ENCODE results near the gene IL4R. TPM values are rescaled to one million over a fixed set of nuclear protein-coding genes. Genes with fewer than 3 reads are reported as not detected.

Gene IL4R
- polyA plus RNA-seq, 1 donor from 2014 or later, result 0.07 TPM

DNA sequence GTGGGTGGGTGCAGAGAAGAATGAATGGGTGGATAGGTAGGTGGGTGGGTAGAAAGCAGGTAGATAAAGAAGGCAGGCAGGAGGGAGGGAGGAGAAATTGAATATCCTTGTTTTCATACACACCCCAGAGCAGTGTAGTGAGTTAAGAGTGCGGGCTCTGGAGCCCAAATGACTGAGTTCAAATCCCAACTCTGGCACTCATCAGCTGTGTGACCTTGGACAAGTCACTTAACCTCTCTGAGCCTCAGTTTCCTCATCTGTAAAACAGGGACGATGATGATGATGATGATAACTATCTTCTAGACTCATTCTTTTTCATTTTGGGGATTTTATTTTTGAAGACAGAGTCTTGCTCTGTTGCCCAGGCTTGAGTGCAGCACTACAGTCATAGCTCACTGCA lies 86.2 kb downstream of the IL4R start:
- no peak for TF ChIP-seq EP300 (conservative IDR thresholded peaks at IDR 0.05; ENCODE audit: poor library complexity, severe bottlenecking)
- no peak for TF ChIP-seq TAF1 (IDR thresholded peaks at IDR 0.05; ENCODE audit: low read depth)
- H3K36me3 ChIP-seq (ENCODE audit: insufficient read depth, low read length), result no peaks in the 10 kb centered on the region

DNA sequence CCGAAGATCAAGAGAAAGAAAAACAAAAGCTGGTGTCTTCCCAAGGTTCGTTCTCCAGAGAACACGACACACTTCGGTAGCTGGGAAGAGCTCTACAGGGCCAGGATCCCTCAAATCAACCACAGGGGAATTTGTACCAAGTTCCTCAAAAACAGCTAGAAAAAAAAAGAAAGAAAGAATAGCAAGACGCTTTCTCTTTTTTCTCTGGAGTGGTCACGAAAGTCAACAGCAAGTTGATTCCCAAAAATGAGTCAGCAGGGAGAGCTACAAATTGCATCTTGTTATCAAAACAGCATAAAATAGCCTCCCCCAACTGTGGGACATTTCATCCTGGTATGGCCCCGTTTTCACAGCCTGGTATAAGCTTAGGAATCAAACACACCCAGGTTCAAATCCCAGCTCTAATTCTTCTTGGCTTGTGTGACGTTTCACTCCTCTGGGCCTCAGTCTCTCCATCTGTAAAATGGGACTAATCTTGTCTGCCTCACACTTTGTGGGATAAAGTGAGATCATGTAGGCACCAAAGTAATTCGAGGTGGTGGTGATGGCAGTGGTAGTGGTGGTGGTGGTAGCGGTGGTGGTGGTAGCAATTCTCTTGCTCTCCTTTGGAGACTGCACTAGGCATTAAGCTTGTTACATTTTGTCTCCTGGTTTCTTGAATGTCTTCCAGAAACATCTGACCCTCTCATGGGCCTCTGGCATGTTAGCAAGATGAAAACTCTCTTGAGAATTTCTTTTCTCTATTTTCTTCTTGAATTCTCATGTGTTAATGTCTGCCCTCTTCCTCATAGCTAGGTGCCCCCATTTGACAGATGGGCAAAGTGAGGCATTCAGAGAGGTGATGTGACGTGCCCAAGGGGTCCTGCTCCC lies 87.2 kb downstream of the IL4R start:
- TF ChIP-seq REST (IDR thresholded peaks at IDR 0.05; ENCODE audit: borderline replicate concordance) (no peak), MXI1 (conservative IDR thresholded peaks at IDR 0.05; ENCODE audit: poor library complexity, severe bottlenecking) (no peak), TAF1 (IDR thresholded peaks at IDR 0.05; ENCODE audit: low read depth) (no peak), EZH2 (IDR thresholded peaks at IDR 0.05; ENCODE audit: borderline replicate concordance, insufficient read depth, low read length, poor library complexity, severe bottlenecking) (no peak), POLR2AphosphoS5 (IDR thresholded peaks at IDR 0.05) (no peak), RAD21 (conservative IDR thresholded peaks at IDR 0.05) (no peak), EP300 (conservative IDR thresholded peaks at IDR 0.05; ENCODE audit: poor library complexity, severe bottlenecking) (no peak), SMC3 (conservative IDR thresholded peaks at IDR 0.05; ENCODE audit: poor library complexity) (no peak)
- TF ChIP-seq, protein P1, sequence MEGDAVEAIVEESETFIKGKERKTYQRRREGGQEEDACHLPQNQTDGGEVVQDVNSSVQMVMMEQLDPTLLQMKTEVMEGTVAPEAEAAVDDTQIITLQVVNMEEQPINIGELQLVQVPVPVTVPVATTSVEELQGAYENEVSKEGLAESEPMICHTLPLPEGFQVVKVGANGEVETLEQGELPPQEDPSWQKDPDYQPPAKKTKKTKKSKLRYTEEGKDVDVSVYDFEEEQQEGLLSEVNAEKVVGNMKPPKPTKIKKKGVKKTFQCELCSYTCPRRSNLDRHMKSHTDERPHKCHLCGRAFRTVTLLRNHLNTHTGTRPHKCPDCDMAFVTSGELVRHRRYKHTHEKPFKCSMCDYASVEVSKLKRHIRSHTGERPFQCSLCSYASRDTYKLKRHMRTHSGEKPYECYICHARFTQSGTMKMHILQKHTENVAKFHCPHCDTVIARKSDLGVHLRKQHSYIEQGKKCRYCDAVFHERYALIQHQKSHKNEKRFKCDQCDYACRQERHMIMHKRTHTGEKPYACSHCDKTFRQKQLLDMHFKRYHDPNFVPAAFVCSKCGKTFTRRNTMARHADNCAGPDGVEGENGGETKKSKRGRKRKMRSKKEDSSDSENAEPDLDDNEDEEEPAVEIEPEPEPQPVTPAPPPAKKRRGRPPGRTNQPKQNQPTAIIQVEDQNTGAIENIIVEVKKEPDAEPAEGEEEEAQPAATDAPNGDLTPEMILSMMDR (IDR thresholded peaks at IDR 0.05; ENCODE audit: poor library complexity, severe bottlenecking), result no peak

More for the DNA sequence above, 86.2 kb downstream of the IL4R start:
- H3K79me2 ChIP-seq (replicated peaks; ENCODE audit: insufficient read depth, low read length), result no peaks in the 10 kb centered on the region
- H3K4me2 ChIP-seq (ENCODE audit: low read length), result no peak overlapping the region
- no peak overlapping the region for H3K9ac ChIP-seq (ENCODE audit: low read length)
- H3K4me3 ChIP-seq (ENCODE audit: low read length), result no peak overlapping the region
- no peaks in the 10 kb centered on the region for H3F3A ChIP-seq (ENCODE audit: insufficient read depth, low read length, poor library complexity, severe bottlenecking)
- H3K9me3 ChIP-seq (ENCODE audit: low read length), result no peaks in the 10 kb centered on the region
- H4K20me1 ChIP-seq (ENCODE audit: insufficient read depth), result no peaks in the 10 kb centered on the region
- no peaks in the 10 kb centered on the region for H3K9me2 ChIP-seq (ENCODE audit: insufficient read depth, low read length)
- H3K27me3 ChIP-seq (ENCODE audit: insufficient read depth, low read depth, low read length), result no peaks in the 10 kb centered on the region
- H3K27ac ChIP-seq (ENCODE audit: low read length), result no peak overlapping the region
- H2AFZ ChIP-seq (ENCODE audit: low read depth, low read length), result no peak overlapping the region

More for the DNA sequence above, 87.2 kb downstream of the IL4R start:
- Histone ChIP-seq H3K36me3 (ENCODE audit: insufficient read depth, low read length) (no peaks in the 10 kb centered on the region), H3K79me2 (replicated peaks; ENCODE audit: insufficient read depth, low read length) (no peaks in the 10 kb centered on the region), H3F3A (ENCODE audit: insufficient read depth, low read length, poor library complexity, severe bottlenecking) (no peaks in the 10 kb centered on the region), H3K9ac (ENCODE audit: low read length) (no peak overlapping the region), H3K27ac (ENCODE audit: low read length) (no peak overlapping the region), H4K20me1 (ENCODE audit: insufficient read depth) (no peaks in the 10 kb centered on the region), H3K4me2 (ENCODE audit: low read length) (no peak overlapping the region), H3K4me3 (ENCODE audit: low read length) (no peak overlapping the region), H3K9me2 (ENCODE audit: insufficient read depth, low read length) (no peaks in the 10 kb centered on the region), H3K9me3 (ENCODE audit: low read length) (no peaks in the 10 kb centered on the region), H2AFZ (ENCODE audit: low read depth, low read length) (no peak overlapping the region), H3K27me3 (ENCODE audit: insufficient read depth, low read depth, low read length) (no peaks in the 10 kb centered on the region)
